ENCODE data around the gene PPP6R3.

Gene PPP6R3

GRCh38 chr11:68535098-68535497 lies 74.5 kb downstream of the PPP6R3 start:
- H3K79me2 ChIP-seq (ENCODE audit: insufficient read depth, low read length), result peaks cover 54% of the 10 kb centered on the region
- no peaks in the 10 kb centered on the region for H3K9me3 ChIP-seq (ENCODE audit: low read length)
- peaks cover 2% of the 10 kb centered on the region; the same call in 1 of the 2 replicates for H4K20me1 ChIP-seq (ENCODE audit: insufficient read depth, low read length)
- H2AFZ ChIP-seq (ENCODE audit: low read length), result no peak overlapping the region
- H3K27me3 ChIP-seq (ENCODE audit: insufficient read depth, low read length), result no peaks in the 10 kb centered on the region
- no peak overlapping the region for H3K4me2 ChIP-seq (ENCODE audit: low read length)
- no peaks in the 10 kb centered on the region for H3F3A ChIP-seq (ENCODE audit: insufficient read depth, low read length)
- no peaks in the 10 kb centered on the region for H3K9me2 ChIP-seq (ENCODE audit: low read depth, low read length)
- no peak overlapping the region for H3K9ac ChIP-seq (ENCODE audit: low read length)
- no peak overlapping the region for H3K27ac ChIP-seq (ENCODE audit: low read depth, low read length, poor library complexity, severe bottlenecking)
- H3K4me1 ChIP-seq (ENCODE audit: insufficient read depth, low read length, severe bottlenecking), result no peaks in the 10 kb centered on the region
- H3K36me3 ChIP-seq (ENCODE audit: insufficient read depth, low read length), result peaks cover 75% of the 10 kb centered on the region
- TF ChIP-seq EZH2 (IDR thresholded peaks at IDR 0.05; ENCODE audit: borderline replicate concordance, low read length) (no peak), CTCF (IDR thresholded peaks at IDR 0.05; ENCODE audit: low read length) (no peak)
- no peak overlapping the region for H3K4me3 ChIP-seq (ENCODE audit: low read depth, low read length, poor library complexity, severe bottlenecking)

GRCh38 chr11:68536706-68537105 lies 76.2 kb downstream of the PPP6R3 start:
- peaks cover 75% of the 10 kb centered on the region for H3K36me3 ChIP-seq (ENCODE audit: insufficient read depth, low read length)
- no peaks in the 10 kb centered on the region for H3K9me3 ChIP-seq (ENCODE audit: low read length)
- H3K9ac ChIP-seq (ENCODE audit: low read length), result no peak overlapping the region
- no peaks in the 10 kb centered on the region for H3K27me3 ChIP-seq (ENCODE audit: insufficient read depth, low read length)
- no peaks in the 10 kb centered on the region for H3K9me2 ChIP-seq (ENCODE audit: low read depth, low read length)
- H3K4me2 ChIP-seq (ENCODE audit: low read length), result no peak overlapping the region
- no peak overlapping the region for H2AFZ ChIP-seq (ENCODE audit: low read length)
- H3K4me3 ChIP-seq (ENCODE audit: low read depth, low read length, poor library complexity, severe bottlenecking), result no peak overlapping the region
- H3F3A ChIP-seq (ENCODE audit: insufficient read depth, low read length), result no peaks in the 10 kb centered on the region
- peaks cover 2% of the 10 kb centered on the region; the same call in 1 of the 2 replicates for H4K20me1 ChIP-seq (ENCODE audit: insufficient read depth, low read length)
- TF ChIP-seq EZH2 (IDR thresholded peaks at IDR 0.05; ENCODE audit: borderline replicate concordance, low read length), result no peak
- TF ChIP-seq CTCF (IDR thresholded peaks at IDR 0.05; ENCODE audit: low read length), result no peak
- H3K4me1 ChIP-seq (ENCODE audit: insufficient read depth, low read length, severe bottlenecking), result no peaks in the 10 kb centered on the region
- H3K79me2 ChIP-seq (ENCODE audit: insufficient read depth, low read length), result peaks cover 40% of the 10 kb centered on the region
- no peak overlapping the region for H3K27ac ChIP-seq (ENCODE audit: low read depth, low read length, poor library complexity, severe bottlenecking)

- peaks cover 72% of the 10 kb centered on the region for H3K36me3 ChIP-seq (ENCODE audit: insufficient read depth, low read length)
- TF ChIP-seq CTCF (IDR thresholded peaks at IDR 0.05; ENCODE audit: low read length), result no peak
- no peak for TF ChIP-seq EZH2 (IDR thresholded peaks at IDR 0.05; ENCODE audit: borderline replicate concordance, low read length)
- H3K27ac ChIP-seq (ENCODE audit: low read depth, low read length, poor library complexity, severe bottlenecking), result no peak overlapping the region
- no peaks in the 10 kb centered on the region for H3K4me1 ChIP-seq (ENCODE audit: insufficient read depth, low read length, severe bottlenecking)
- H4K20me1 ChIP-seq (ENCODE audit: insufficient read depth, low read length), result peaks cover 2% of the 10 kb centered on the region; the same call in 1 of the 2 replicates
- H3K4me3 ChIP-seq (ENCODE audit: low read depth, low read length, poor library complexity, severe bottlenecking), result no peak overlapping the region
- H3K9me3 ChIP-seq (ENCODE audit: low read length), result no peaks in the 10 kb centered on the region
- H3F3A ChIP-seq (ENCODE audit: insufficient read depth, low read length), result no peaks in the 10 kb centered on the region
- H3K79me2 ChIP-seq (ENCODE audit: insufficient read depth, low read length), result peaks cover 28% of the 10 kb centered on the region
- H3K4me2 ChIP-seq (ENCODE audit: low read length), result no peak overlapping the region
- H2AFZ ChIP-seq (ENCODE audit: low read length), result no peak overlapping the region
- H3K9me2 ChIP-seq (ENCODE audit: low read depth, low read length), result no peaks in the 10 kb centered on the region
- H3K27me3 ChIP-seq (ENCODE audit: insufficient read depth, low read length), result no peaks in the 10 kb centered on the region
- no peak overlapping the region for H3K9ac ChIP-seq (ENCODE audit: low read length)
Measured at GRCh38 chr11:68538025-68538424, 77.5 kb downstream of the PPP6R3 start.

Measured in OCI-LY1 (cell line).